GM18868 (cell line): Measurements from ENCODE around the gene MIOX.

Experiments
- ATAC-seq: cut with Tn5 transposase; IDR thresholded peaks from one replicate; pipeline ENCODE4 v1.9.1; 2021; ENCODE audit warnings: mild to moderate bottlenecking, moderate library complexity; ENCODE audit not compliant: unreplicated experiment

MIOX gene

GRCh38 chr22:50454556-50455075 lies 32.0 kb upstream of the MIOX start:
- ATAC-seq = no peak

- no peak for ATAC-seq
These were observed 31.5 kb upstream of the MIOX start for GRCh38 chr22:50455201-50455600.

- no peak for ATAC-seq
These were observed 30.6 kb upstream of the MIOX start for GRCh38 chr22:50456026-50456425.

GRCh38 chr22:50456466-50457234 lies 30.0 kb upstream of the MIOX start:
- ATAC-seq = no peak

- ATAC-seq = no peak
These were observed 27.6 kb upstream of the MIOX start for GRCh38 chr22:50459016-50459415.

GRCh38 chr22:50459496-50460140 lies 27.0 kb upstream of the MIOX start:
- no peak for ATAC-seq

- no peak for ATAC-seq
These were observed 25.7 kb upstream of the MIOX start for GRCh38 chr22:50460938-50461337.

- ATAC-seq = no peak
These were observed 25.1 kb upstream of the MIOX start for GRCh38 chr22:50461536-50461935.

GRCh38 chr22:50461979-50462540 lies 24.6 kb upstream of the MIOX start:
- no peak for ATAC-seq

- no peak for ATAC-seq
These were observed 23.3 kb upstream of the MIOX start for GRCh38 chr22:50463188-50463900.

GRCh38 chr22:50464451-50464850 lies 22.2 kb upstream of the MIOX start:
- ATAC-seq = no peak

- no peak for ATAC-seq
These were observed 21.4 kb upstream of the MIOX start for GRCh38 chr22:50465066-50465930.

GRCh38 chr22:50467341-50467740 lies 19.3 kb upstream of the MIOX start:
- no peak for ATAC-seq

GRCh38 chr22:50467773-50468440 lies 18.8 kb upstream of the MIOX start:
- ATAC-seq = no peak

- ATAC-seq = no peak
These were observed 18.0 kb upstream of the MIOX start for GRCh38 chr22:50468626-50469025.

- peak; percentile 70 for ATAC-seq
These were observed 17.0 kb upstream of the MIOX start for GRCh38 chr22:50469377-50470305.

- no peak for ATAC-seq
These were observed 16.2 kb upstream of the MIOX start for GRCh38 chr22:50470491-50470890.

GRCh38 chr22:50471197-50471847 lies 15.3 kb upstream of the MIOX start:
- no peak for ATAC-seq
